T-helper 1 cell treated with Interleukin-12 subunit alpha and Interleukin-12 subunit beta and Interleukin-4 antibody, amounts not matched to agents 30 μg/mL and 1 μg/mL, for 36 hours (primary cell): ENCODE results near the gene MAPK11.

Source experiments
- H3K27ac Mint-ChIP-seq: one replicate; pipeline ENCODE4 v1.8.0; 2021; ENCODE audit warnings: mild to moderate bottlenecking, mixed read lengths
- H3K27me3 Mint-ChIP-seq: one replicate; pipeline ENCODE4 v1.8.0; 2021; ENCODE audit warnings: low read depth, mixed read lengths
- H3K36me3 Mint-ChIP-seq: one replicate; pipeline ENCODE4 v1.8.0; 2021; ENCODE audit warnings: low read depth, mixed read lengths
- H3K4me1 Mint-ChIP-seq: one replicate; pipeline ENCODE4 v1.8.0; 2021; ENCODE audit warnings: low read depth, mixed read lengths
- H3K4me3 Mint-ChIP-seq: one replicate; pipeline ENCODE4 v1.8.0; 2021; ENCODE audit warnings: mild to moderate bottlenecking, moderate library complexity, mixed read lengths
- H3K9me3 Mint-ChIP-seq: one replicate; pipeline ENCODE4 v1.8.0; 2021; ENCODE audit warnings: mixed read lengths

Gene MAPK11

DNA sequence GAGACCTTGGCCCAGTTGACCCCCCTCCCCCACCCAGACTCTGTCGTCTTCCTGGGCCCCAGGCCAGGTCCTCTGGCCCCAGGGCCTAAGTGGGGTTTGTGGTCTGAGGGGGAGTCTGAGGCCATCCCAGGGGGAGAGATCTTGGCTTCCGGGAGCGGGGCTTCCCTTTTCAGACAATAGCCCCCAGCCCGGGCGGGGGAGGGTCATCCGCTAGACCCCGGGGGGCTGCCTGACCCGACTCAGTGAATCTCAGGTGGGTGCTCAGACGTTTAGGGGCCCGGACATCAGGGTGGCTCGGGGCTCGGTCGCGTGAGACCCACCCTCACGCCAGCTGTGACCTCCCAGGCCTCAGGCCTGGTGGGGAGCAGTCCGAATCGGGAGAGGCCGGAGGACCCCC lies 609 bp downstream of the MAPK11 start:
- Mint-ChIP-seq H3K9me3 (no peaks in the 10 kb centered on the region), H3K27me3 (peaks cover 10% of the 10 kb centered on the region), H3K36me3 (peaks cover 3% of the 10 kb centered on the region), H3K27ac (no peak overlapping the region), H3K4me1 (peaks cover 10% of the 10 kb centered on the region), H3K4me3 (peak overlapping the region; percentile 71)

DNA sequence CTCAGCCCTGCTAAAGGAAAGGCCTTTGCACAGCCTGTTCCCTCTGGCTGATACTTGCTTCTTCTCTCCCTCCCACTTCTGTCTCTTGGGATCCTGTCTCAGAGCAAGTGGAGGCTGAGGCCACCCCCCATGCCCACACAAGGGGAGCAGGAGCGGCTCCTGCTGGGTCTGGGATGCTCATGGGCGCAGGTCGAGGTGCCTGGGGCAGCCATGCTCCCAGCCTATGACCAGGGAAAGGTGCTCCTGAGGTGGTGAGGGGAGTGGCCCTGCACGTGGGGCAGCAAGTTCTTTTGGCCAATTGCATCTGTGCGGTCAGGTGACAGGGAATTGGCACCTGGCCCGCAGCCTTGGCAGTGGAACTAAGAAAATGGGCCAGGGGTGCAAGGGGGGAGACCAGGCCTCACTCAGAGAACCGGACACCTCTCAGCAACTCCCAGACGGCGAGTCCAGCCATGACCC lies 1.5 kb downstream of the MAPK11 start:
- peaks cover 4% of the 10 kb centered on the region for H3K27me3 Mint-ChIP-seq
- H3K4me3 Mint-ChIP-seq: peak overlapping the region; percentile 46
- H3K36me3 Mint-ChIP-seq: peaks cover 3% of the 10 kb centered on the region
- peaks cover 6% of the 10 kb centered on the region for H3K4me1 Mint-ChIP-seq
- no peak overlapping the region for H3K27ac Mint-ChIP-seq
- no peaks in the 10 kb centered on the region for H3K9me3 Mint-ChIP-seq

- H3K9me3 Mint-ChIP-seq: no peaks in the 10 kb centered on the region
- H3K27me3 Mint-ChIP-seq: peaks cover 2% of the 10 kb centered on the region
- H3K36me3 Mint-ChIP-seq: peaks cover 3% of the 10 kb centered on the region
- H3K27ac Mint-ChIP-seq: no peak overlapping the region
- no peak overlapping the region for H3K4me3 Mint-ChIP-seq
- peaks cover 6% of the 10 kb centered on the region for H3K4me1 Mint-ChIP-seq
These were observed 2.4 kb downstream of the MAPK11 start for GRCh38 chr22:50267591-50268390.

- H3K4me3 Mint-ChIP-seq: no peak overlapping the region
- no peaks in the 10 kb centered on the region for H3K9me3 Mint-ChIP-seq
- peaks cover 6% of the 10 kb centered on the region for H3K27me3 Mint-ChIP-seq
- peaks cover 11% of the 10 kb centered on the region for H3K4me1 Mint-ChIP-seq
- H3K27ac Mint-ChIP-seq: no peak overlapping the region
- peaks cover 3% of the 10 kb centered on the region for H3K36me3 Mint-ChIP-seq
These were observed 3.2 kb downstream of the MAPK11 start for GRCh38 chr22:50266994-50267393.

DNA sequence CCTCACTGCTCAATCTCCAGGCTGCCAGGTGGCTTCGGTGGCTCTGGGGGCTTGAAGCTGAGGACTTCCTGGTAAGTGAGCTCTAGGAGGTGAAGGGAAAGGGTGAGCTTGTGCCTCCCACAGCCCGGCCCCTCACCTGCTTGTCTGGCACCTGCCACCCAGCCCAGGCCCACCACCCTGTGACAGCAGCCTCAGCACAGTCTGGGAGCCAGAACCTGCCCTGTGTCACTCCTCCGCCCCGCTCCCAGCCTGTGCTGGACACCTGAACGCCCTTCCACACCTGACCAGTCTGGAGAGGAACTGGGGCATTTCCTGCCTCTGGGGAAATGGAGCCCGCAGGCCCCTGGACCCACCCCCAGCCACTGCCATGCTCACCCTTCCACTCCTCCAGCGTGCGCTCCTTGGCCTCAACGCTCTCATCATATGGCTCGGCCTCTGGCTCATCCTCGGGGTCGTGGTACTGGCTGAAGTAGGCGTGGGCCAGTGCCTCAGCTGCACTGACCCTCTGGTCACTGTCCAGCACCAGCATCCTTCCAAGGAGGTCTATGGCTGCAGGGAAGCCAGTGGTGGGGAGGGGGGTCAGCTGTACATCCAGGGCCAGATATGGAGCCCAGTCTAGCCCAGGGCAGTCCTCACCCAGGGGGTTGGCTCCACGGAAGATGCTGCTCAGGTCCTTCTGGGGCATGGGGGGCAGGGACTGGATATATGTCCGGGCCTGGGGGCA lies 5.1 kb downstream of the MAPK11 start:
- Mint-ChIP-seq H3K27ac (no peak overlapping the region), H3K36me3 (peaks cover 3% of the 10 kb centered on the region), H3K4me1 (peaks cover 11% of the 10 kb centered on the region), H3K27me3 (peaks cover 7% of the 10 kb centered on the region), H3K4me3 (no peak overlapping the region), H3K9me3 (no peaks in the 10 kb centered on the region)

- H3K27ac Mint-ChIP-seq: no peak overlapping the region
- peaks cover 8% of the 10 kb centered on the region for H3K4me1 Mint-ChIP-seq
- peaks cover 7% of the 10 kb centered on the region for H3K27me3 Mint-ChIP-seq
- no peak overlapping the region for H3K4me3 Mint-ChIP-seq
- no peaks in the 10 kb centered on the region for H3K9me3 Mint-ChIP-seq
- H3K36me3 Mint-ChIP-seq: peaks cover 3% of the 10 kb centered on the region
These were observed 6.0 kb downstream of the MAPK11 start for GRCh38 chr22:50264104-50264745.

DNA sequence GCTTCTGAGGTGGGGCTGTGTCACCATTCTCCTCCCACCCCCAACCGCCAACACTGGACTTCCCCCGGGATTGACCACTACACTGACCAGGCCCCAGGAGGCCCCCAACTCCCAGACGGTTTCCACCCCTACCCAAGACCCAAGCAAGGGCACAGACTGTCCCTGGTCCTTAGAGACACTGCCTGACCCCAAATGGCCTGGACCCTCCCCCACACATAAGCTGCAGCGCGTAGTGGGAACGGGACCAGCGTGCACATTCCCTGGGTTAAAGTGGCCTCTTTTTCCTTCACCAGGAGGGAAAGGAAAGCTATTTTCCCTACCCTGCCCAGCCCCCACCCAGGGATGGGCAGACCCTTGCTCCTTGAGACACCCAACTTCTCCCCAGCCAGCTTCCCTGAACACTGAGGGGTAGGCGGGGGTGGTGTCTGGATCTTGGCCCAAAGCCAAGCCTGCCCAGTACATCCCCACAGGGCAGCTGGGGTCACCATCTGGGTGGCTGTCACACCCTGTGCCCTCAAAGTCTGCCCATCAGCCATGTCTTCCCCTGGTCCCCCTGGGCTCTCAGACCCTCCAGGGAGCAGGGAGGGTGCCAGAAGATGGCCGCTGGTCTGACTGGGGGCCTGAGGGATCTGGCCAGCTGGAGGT lies 7.1 kb downstream of the MAPK11 start:
- peaks cover 4% of the 10 kb centered on the region for H3K4me1 Mint-ChIP-seq
- no peaks in the 10 kb centered on the region for H3K9me3 Mint-ChIP-seq
- no peak overlapping the region for H3K27ac Mint-ChIP-seq
- peaks cover 10% of the 10 kb centered on the region for H3K27me3 Mint-ChIP-seq
- H3K36me3 Mint-ChIP-seq: peaks cover 3% of the 10 kb centered on the region
- H3K4me3 Mint-ChIP-seq: no peak overlapping the region

DNA sequence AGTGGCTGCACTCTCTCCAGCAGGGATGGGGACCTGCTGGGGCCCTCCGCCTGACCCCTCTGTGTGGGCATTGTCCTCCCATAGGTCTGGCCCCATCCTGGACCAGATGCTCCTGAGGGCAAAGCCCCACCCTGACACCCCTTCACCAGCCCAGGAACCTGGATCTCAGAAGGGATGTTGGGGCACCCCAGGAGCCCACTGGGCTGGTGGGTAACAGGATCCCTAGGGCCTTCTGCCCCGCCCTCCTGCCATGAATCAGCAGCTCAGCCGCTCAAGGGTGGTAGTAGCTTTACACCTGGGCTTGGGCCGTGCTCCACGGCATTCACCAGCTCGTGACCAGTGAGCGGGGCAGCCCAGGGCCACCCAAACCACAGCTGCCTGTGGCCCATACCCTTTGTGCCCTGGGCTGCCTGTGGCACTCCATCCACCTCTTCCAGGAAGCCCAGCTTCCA lies 7.7 kb downstream of the MAPK11 start:
- no peaks in the 10 kb centered on the region for H3K9me3 Mint-ChIP-seq
- H3K27me3 Mint-ChIP-seq: peaks cover 10% of the 10 kb centered on the region
- H3K27ac Mint-ChIP-seq: peak overlapping the region; percentile 9
- peaks cover 3% of the 10 kb centered on the region for H3K36me3 Mint-ChIP-seq
- H3K4me3 Mint-ChIP-seq: peak overlapping the region; percentile 70
- H3K4me1 Mint-ChIP-seq: peaks cover 4% of the 10 kb centered on the region

- Mint-ChIP-seq H3K27ac (peak within 1 kb of the TSS; percentile 9), H3K4me1 (peaks cover 4% of the 10 kb centered on the region), H3K27me3 (peaks cover 10% of the 10 kb centered on the region), H3K9me3 (no peaks in the 10 kb centered on the region), H3K36me3 (peaks cover 3% of the 10 kb centered on the region), H3K4me3 (peak within 1 kb of the TSS; percentile 70)
These were observed 8.3 kb downstream of the MAPK11 start, which contains the start of gene MAPK12 for GRCh38 chr22:50261615-50262459. Gene MAPK12 (minus strand): TSS chr22:50261683. CDS start chr22:50261509, 174 bp downstream.

- H3K36me3 Mint-ChIP-seq: peaks cover 3% of the 10 kb centered on the region
- H3K27ac Mint-ChIP-seq: no peak overlapping the region
- peaks cover 10% of the 10 kb centered on the region for H3K27me3 Mint-ChIP-seq
- H3K9me3 Mint-ChIP-seq: no peaks in the 10 kb centered on the region
- no peak overlapping the region for H3K4me3 Mint-ChIP-seq
- peaks cover 4% of the 10 kb centered on the region for H3K4me1 Mint-ChIP-seq
These were observed 9.2 kb downstream of the MAPK11 start for GRCh38 chr22:50260801-50261614.

DNA sequence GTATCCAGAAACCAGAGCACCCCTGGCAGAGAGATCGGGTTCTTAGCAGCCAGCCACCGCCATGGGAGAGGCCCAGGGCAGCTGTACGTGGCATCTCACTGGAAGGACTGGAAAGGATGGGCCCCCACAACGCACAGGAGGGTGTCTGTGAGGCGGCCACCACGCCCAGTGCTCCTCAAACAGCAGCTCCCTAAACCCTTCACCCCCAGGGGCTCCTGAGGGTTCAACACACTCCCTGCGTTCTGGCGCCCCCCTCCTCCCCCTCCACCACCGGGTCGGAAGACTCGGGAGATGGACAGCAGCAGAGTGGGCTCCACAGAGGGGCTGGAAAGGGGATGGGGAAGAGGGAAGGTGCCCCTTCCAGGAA lies 9.8 kb downstream of the MAPK11 start:
- Mint-ChIP-seq H3K27ac (no peak overlapping the region), H3K9me3 (no peaks in the 10 kb centered on the region), H3K4me1 (peaks cover 4% of the 10 kb centered on the region), H3K36me3 (peaks cover 2% of the 10 kb centered on the region), H3K27me3 (peaks cover 10% of the 10 kb centered on the region), H3K4me3 (peak overlapping the region; percentile 21)

GRCh38 chr22:50259302-50259701 lies 10.9 kb downstream of the MAPK11 start:
- Mint-ChIP-seq H3K36me3 (no peaks in the 10 kb centered on the region), H3K4me1 (peaks cover 4% of the 10 kb centered on the region), H3K4me3 (no peak overlapping the region), H3K9me3 (no peaks in the 10 kb centered on the region), H3K27me3 (peaks cover 10% of the 10 kb centered on the region), H3K27ac (no peak overlapping the region)
